Hepatocyte (in vitro differentiated cells): Measurements from ENCODE around the gene ZNF652. TPM values are rescaled to one million over a fixed set of nuclear protein-coding genes. Genes with fewer than 3 reads are reported as not detected.

Experiments
- DNase-seq: peaks from one replicate; pipeline ENCODE4 v3.0.0-alpha.2; 2016; ENCODE audit warnings: low spot score
- H2AFZ ChIP-seq: fragments of 200-600 bp; sonication (generic); 2 replicates; pipeline ENCODE4 v1.6.0; 2016; ENCODE audit warnings: antibody characterized with exemption, mild to moderate bottlenecking
- H3K27ac ChIP-seq: fragments of 200-600 bp; sonication (generic); 2 replicates; pipeline ENCODE4 v1.5.1; 2016; ENCODE audit warnings: mild to moderate bottlenecking
- H3K27me3 ChIP-seq: fragments of 200-600 bp; sonication (generic); 2 replicates; pipeline ENCODE4 v1.6.1; 2016
- H3K36me3 ChIP-seq: fragments of 200-600 bp; sonication (generic); replicated peaks from 2 replicates; pipeline ENCODE4 v1.5.1; 2016; ENCODE audit warnings: low read depth; ENCODE audit not compliant: insufficient read depth
- H3K4me1 ChIP-seq: fragments of 200-600 bp; sonication (generic); 2 replicates; pipeline ENCODE4 v1.5.1; 2016; ENCODE audit warnings: mild to moderate bottlenecking, moderate library complexity; ENCODE audit not compliant: insufficient read depth
- H3K4me2 ChIP-seq: fragments of 200-600 bp; sonication (generic); 2 replicates; pipeline ENCODE4 v1.6.0; 2016
- H3K4me3 ChIP-seq: fragments of 200-600 bp; sonication (generic); 2 replicates; pipeline ENCODE4 v1.5.1; 2016; ENCODE audit warnings: mild to moderate bottlenecking
- H3K79me2 ChIP-seq: fragments of 200-600 bp; sonication (generic); 2 replicates; pipeline ENCODE4 v1.6.0; 2017; ENCODE audit warnings: mild to moderate bottlenecking
- H3K9me2 ChIP-seq: fragments of 200-600 bp; sonication (generic); replicated peaks from 2 replicates; pipeline ENCODE4 v1.6.0; 2017; ENCODE audit warnings: mild to moderate bottlenecking; ENCODE audit not compliant: insufficient read depth
- H3K9me3 ChIP-seq: fragments of 200-600 bp; sonication (generic); 2 replicates; pipeline ENCODE4 v1.5.1; 2016; ENCODE audit warnings: low read depth, mild to moderate bottlenecking
- H4K20me1 ChIP-seq: fragments of 200-600 bp; sonication (generic); 2 replicates; pipeline ENCODE4 v1.6.0; 2016; ENCODE audit warnings: mild to moderate bottlenecking; ENCODE audit not compliant: insufficient read depth, poor library complexity, severe bottlenecking
- CTCF ChIP-seq: fragments of 200-600 bp; sonication (generic); IDR thresholded peaks from 2 replicates; pipeline ENCODE4 v1.5.1; 2016; ENCODE audit warnings: antibody characterized with exemption, mild to moderate bottlenecking; ENCODE audit not compliant: poor library complexity
- EZH2 ChIP-seq: fragments of 200-600 bp; sonication (generic); IDR thresholded peaks from 2 replicates; pipeline ENCODE4 v1.6.1; 2016; ENCODE audit warnings: antibody characterized with exemption, mild to moderate bottlenecking, borderline replicate concordance
- EZH2phosphoT487 ChIP-seq: fragments of 200-600 bp; sonication (generic); IDR thresholded peaks from one replicate; pipeline ENCODE4 v1.6.1; 2018; ENCODE audit warnings: antibody characterized with exemption, mild to moderate bottlenecking, low read depth, moderate library complexity; ENCODE audit not compliant: unreplicated experiment, severe bottlenecking
- WGBS: methylation state at CpG from one replicate; pipeline ENCODE4 v1.1.6; 2016; ENCODE audit warnings: low lambda C conversion rate; ENCODE audit errors: missing lambda C conversion rate; 5-methylcytosine and 5-hydroxymethylcytosine counted together
- polyA plus RNA-seq: library from polyadenylated mRNA; unstranded; fragments of >200 nt; fragmentation: Nextera tagmentation; extraction: Ambion mirVana; gene quantifications from 2 replicates; pipeline ENCODE4 v1.2.1, GENCODE V29; 2016
- total RNA-seq: library from RNA; depleted of rRNA; stranded (reverse); fragments of >200 nt; gene quantifications from 2 replicates; pipeline ENCODE4 v1.2.3, GENCODE V29; 2014

The ZNF652 gene
- total and polyA plus RNA-seq, 2 experiments from 2014 or later: 23.0 to 55.6 TPM

GRCh38 chr17:49343273-49343672 is 18.8 kb downstream of the ZNF652 start:
- no peaks in the 10 kb centered on the region for H3K36me3 ChIP-seq
- no peaks in the 10 kb centered on the region for H3K9me3 ChIP-seq
- no peak overlapping the region for H2AFZ ChIP-seq
- no peak overlapping the region for H3K27ac ChIP-seq
- no peak overlapping the region for H3K4me3 ChIP-seq
- H3K4me1 ChIP-seq: peaks cover 6% of the 10 kb centered on the region
- peaks cover 91% of the 10 kb centered on the region for H3K79me2 ChIP-seq
- TF ChIP-seq EZH2 (no peak), CTCF (no peak), EZH2phosphoT487 (no peak)
- no peaks in the 10 kb centered on the region for H3K9me2 ChIP-seq
- no peaks in the 10 kb centered on the region for H3K27me3 ChIP-seq
- 83% methylated on average over 3 of the region's 3 CpGs for WGBS
- no peak overlapping the region for H3K4me2 ChIP-seq
- H4K20me1 ChIP-seq: peaks cover 66% of the 10 kb centered on the region
- DNase-seq: no peak

- no peaks in the 10 kb centered on the region for H3K27me3 ChIP-seq
These were observed 19.5 kb downstream of the ZNF652 start for GRCh38 chr17:49342575-49342936.

GRCh38 chr17:49341356-49341755 is 20.7 kb downstream of the ZNF652 start:
- DNase-seq: no peak
- no peak overlapping the region for H2AFZ ChIP-seq
- peaks cover 91% of the 10 kb centered on the region for H3K79me2 ChIP-seq
- no peaks in the 10 kb centered on the region for H3K9me2 ChIP-seq
- H3K4me1 ChIP-seq: peaks cover 6% of the 10 kb centered on the region
- no peaks in the 10 kb centered on the region for H3K9me3 ChIP-seq
- no peak overlapping the region for H3K4me3 ChIP-seq
- no peaks in the 10 kb centered on the region for H3K27me3 ChIP-seq
- 84% methylated on average over 5 of the region's 5 CpGs for WGBS
- H3K4me2 ChIP-seq: no peak overlapping the region
- TF ChIP-seq EZH2 (no peak), EZH2phosphoT487 (no peak), CTCF (no peak)
- H4K20me1 ChIP-seq: peaks cover 52% of the 10 kb centered on the region
- no peaks in the 10 kb centered on the region for H3K36me3 ChIP-seq
- H3K27ac ChIP-seq: no peak overlapping the region

More at GRCh38 chr17:49342575-49342936, 19.5 kb downstream of the ZNF652 start:
- H3K4me3 ChIP-seq: no peak overlapping the region
- no peak overlapping the region for H2AFZ ChIP-seq
- peaks cover 91% of the 10 kb centered on the region for H3K79me2 ChIP-seq
- H3K4me1 ChIP-seq: peaks cover 6% of the 10 kb centered on the region
- TF ChIP-seq EZH2: no peak
- TF ChIP-seq EZH2phosphoT487: no peak
- no peak for TF ChIP-seq CTCF
- H3K9me2 ChIP-seq: no peaks in the 10 kb centered on the region
- H3K27ac ChIP-seq: no peak overlapping the region
- H3K9me3 ChIP-seq: no peaks in the 10 kb centered on the region
- WGBS: 26% methylated on average over 1 of the region's 1 CpG
- peak overlapping the region; percentile 39 for H3K4me2 ChIP-seq
- DNase-seq: no peak
- no peaks in the 10 kb centered on the region for H3K36me3 ChIP-seq
- peaks cover 60% of the 10 kb centered on the region for H4K20me1 ChIP-seq

- DNase-seq: no peak
- Histone ChIP-seq H4K20me1 (peaks cover 48% of the 10 kb centered on the region), H3K36me3 (no peaks in the 10 kb centered on the region), H3K9me3 (no peaks in the 10 kb centered on the region), H3K4me1 (peaks cover 6% of the 10 kb centered on the region), H3K79me2 (peaks cover 88% of the 10 kb centered on the region), H3K4me3 (no peak overlapping the region), H3K27ac (no peak overlapping the region), H3K27me3 (no peaks in the 10 kb centered on the region), H2AFZ (no peak overlapping the region), H3K4me2 (no peak overlapping the region), H3K9me2 (no peaks in the 10 kb centered on the region)
- 82% methylated on average over 6 of the region's 6 CpGs for WGBS
- TF ChIP-seq EZH2phosphoT487 (no peak), CTCF (no peak)
These were observed 22.7 kb downstream of the ZNF652 start for GRCh38 chr17:49339354-49339753.
